HepG2 (cell line): ENCODE measurements around the gene GIMAP7. TPM values are rescaled to one million over a fixed set of nuclear protein-coding genes. Genes with fewer than 3 reads are reported as not detected.

Source experiments
- ATAC-seq: fragments of 200-7000 bp; cut with Tn5 transposase; 3 replicates; pipeline ENCODE4 v1.9.1; 2020; ENCODE audit warnings: mild to moderate bottlenecking, moderate library complexity
- BruUV-seq: library from RNA; stranded (reverse); fragments of 400-500 nt; replicated peaks from 2 replicates; lab custom pipeline; 2021; lab: Mats Ljungman, UMichigan
- CTCF ChIA-PET: fragments of 300-600 bp; formaldehyde crosslinking; extraction: SDS; loops from one replicate; lab custom pipeline; 2021; ENCODE audit warnings: low total read pairs, inconsistent platforms, low intra/inter-chr PET ratio; lab: Yijun Ruan, JAX
- POLR2A ChIA-PET: fragments of 350-600 bp; sonication (Branson Sonifier 250); formaldehyde crosslinking; loops from one replicate; lab custom pipeline; 2020; ENCODE audit warnings: antibody characterized with exemption, inconsistent platforms; lab: Yijun Ruan, JAX
- DNase-seq: peaks from one replicate; pipeline ENCODE4 v3.0.0-alpha.2; 2015; ENCODE audit warnings: low spot score
- FAIRE-seq: peaks from 3 replicates; lab custom pipeline; 2011; peaks lifted over from hg19 to GRCh38; lab: Jason Lieb, UNC
- H2AFZ ChIP-seq: one replicate; pipeline ENCODE4 v1.6.1; 2011; ENCODE audit warnings: low read length, inconsistent platforms
- H3K27ac ChIP-seq: fragments of 300-600 bp; 3 replicates; pipeline ENCODE4 v1.8.0; 2011; ENCODE audit warnings: mixed run types, mild to moderate bottlenecking, mixed read lengths, low read length, inconsistent platforms; ENCODE audit not compliant: insufficient read depth; ENCODE audit errors: extremely low read length
- H3K27me3 ChIP-seq, 2 experiments: fragments of 200-600 bp in 1 of 2; 2 replicates in 1 of 2; 3 replicates in 1 of 2; pipeline versions ENCODE4 v1.6.0 to v1.8.0; 2011; ENCODE audit warnings: low read length in 2 of 2, mild to moderate bottlenecking in 2 of 2, moderate library complexity in 2 of 2, inconsistent platforms in 1 of 2; ENCODE audit not compliant: insufficient read depth in 2 of 2, control insufficient read depth in 1 of 2
- H3K36me3 ChIP-seq, 2 experiments: fragments of 200-600 bp in 1 of 2; replicated peaks in 1 of 2; 2 replicates in 1 of 2; 3 replicates in 1 of 2; pipeline versions ENCODE4 v1.5.1 to v1.8.0; 2011; ENCODE audit warnings: low read length in 2 of 2, inconsistent platforms in 1 of 2; ENCODE audit not compliant: insufficient read depth in 2 of 2, control insufficient read depth in 1 of 2
- H3K4me1 ChIP-seq: 2 replicates; pipeline ENCODE4 v1.5.1; 2012; ENCODE audit warnings: low read length, inconsistent platforms; ENCODE audit not compliant: insufficient read depth
- H3K4me2 ChIP-seq: 2 replicates; pipeline ENCODE4 v1.6.0; 2011; ENCODE audit warnings: low read depth, low read length, inconsistent platforms
- H3K4me3 ChIP-seq, 3 experiments: fragments of 200-600 bp in 1 of 3; sonication (generic), shearing (Covaris generic) in 1 of 3; replicated peaks in 1 of 3; 2 replicates each; pipeline ENCODE4 v1.5.1; 2011 to 2016; ENCODE audit warnings: low read length in 3 of 3, inconsistent platforms in 2 of 3, low read depth in 2 of 3, mild to moderate bottlenecking in 2 of 3, control low read depth in 1 of 3, mixed read lengths in 1 of 3; ENCODE audit not compliant: insufficient read depth in 1 of 3
- H3K79me2 ChIP-seq: one replicate; pipeline ENCODE4 v1.6.1; 2011; ENCODE audit warnings: low read length, inconsistent platforms; ENCODE audit not compliant: insufficient read depth
- H3K9ac ChIP-seq: 2 replicates; pipeline ENCODE4 v1.6.0; 2011; ENCODE audit warnings: mild to moderate bottlenecking, low read depth, low read length, inconsistent platforms; ENCODE audit not compliant: insufficient read depth
- H3K9me3 ChIP-seq: 2 replicates; pipeline ENCODE4 v1.5.1; 2012; ENCODE audit warnings: mild to moderate bottlenecking, low read length
- H4K20me1 ChIP-seq: 2 replicates; pipeline ENCODE4 v1.6.0; 2011; ENCODE audit warnings: inconsistent platforms, mild to moderate bottlenecking, low read length, moderate library complexity; ENCODE audit not compliant: insufficient read depth
- GMEB1 ChIP-seq: sonication (generic); formaldehyde crosslinking; IDR thresholded peaks from 2 replicates; pipeline ENCODE4 v1.5.1; 2020; ENCODE audit warnings: missing genetic modification reagents, mild to moderate bottlenecking, borderline replicate concordance
- ISL2 ChIP-seq: sonication (generic); formaldehyde crosslinking; IDR thresholded peaks from 2 replicates; pipeline ENCODE4 v1.5.0; 2020; ENCODE audit warnings: missing genetic modification reagents
- MAFF ChIP-seq: IDR thresholded peaks from 2 replicates; pipeline ENCODE4 v1.6.1; 2011; ENCODE audit warnings: low read depth, low read length, improper control_type of control experiment
- PCBP2 ChIP-seq: fragments of 200-400 bp; formaldehyde crosslinking; optimal IDR thresholded peaks from 2 replicates; pipeline ENCODE3; 2018; ENCODE audit warnings: low read length, low read depth; ENCODE audit not compliant: poor library complexity, severe bottlenecking
- SMYD3 ChIP-seq: sonication (generic); formaldehyde crosslinking; IDR thresholded peaks from 2 replicates; pipeline ENCODE4 v1.8.1; 2023; ENCODE audit warnings: mild to moderate bottlenecking, missing genetic modification reagents
- ZBTB40 ChIP-seq, 2 experiments: fragments of 450-650 bp in 1 of 2; sonication (generic) in 1 of 2; formaldehyde crosslinking in 1 of 2; IDR thresholded peaks; 2 replicates each; pipeline versions ENCODE4 v1.6.1 to v1.8.0; 2016 to 2022; ENCODE audit warnings: antibody characterized with exemption in 1 of 2, mild to moderate bottlenecking in 1 of 2, missing genetic modification reagents in 1 of 2
- ZMYM3 ChIP-seq: sonication (generic); formaldehyde crosslinking; IDR thresholded peaks from 2 replicates; pipeline ENCODE4 v1.5.1; 2020; ENCODE audit warnings: mild to moderate bottlenecking, missing genetic modification reagents
- ZNF136 ChIP-seq: sonication (generic); formaldehyde crosslinking; IDR thresholded peaks from 2 replicates; pipeline ENCODE4 v1.8.1; 2022; ENCODE audit warnings: low read depth, mild to moderate bottlenecking, moderate library complexity, missing genetic modification reagents
- ZNF510 ChIP-seq: sonication (generic); formaldehyde crosslinking; IDR thresholded peaks from 2 replicates; pipeline ENCODE4 v1.4.0; 2020; ENCODE audit warnings: low read depth, mild to moderate bottlenecking, missing genetic modification reagents
- ZNF550 ChIP-seq: sonication (generic); formaldehyde crosslinking; IDR thresholded peaks from 2 replicates; pipeline ENCODE4 v1.4.0; 2020; ENCODE audit warnings: mild to moderate bottlenecking, missing genetic modification reagents, borderline replicate concordance
- ZNF746 ChIP-seq: sonication (generic); formaldehyde crosslinking; IDR thresholded peaks from 2 replicates; pipeline ENCODE4 v1.8.0; 2022; ENCODE audit warnings: mild to moderate bottlenecking, missing genetic modification reagents
- ZNF790 ChIP-seq: sonication (generic); formaldehyde crosslinking; IDR thresholded peaks from 2 replicates; pipeline ENCODE4 v1.8.0; 2022; ENCODE audit warnings: missing genetic modification reagents, mild to moderate bottlenecking, borderline replicate concordance
- ZNF792 ChIP-seq: IDR thresholded peaks from 2 replicates; pipeline ENCODE4 v1.6.1; 2016
- ZNF850 ChIP-seq: sonication (generic); formaldehyde crosslinking; conservative IDR thresholded peaks from 2 replicates; pipeline ENCODE4 v1.9.0; 2021; ENCODE audit warnings: mild to moderate bottlenecking, missing genetic modification reagents
- in situ Hi-C: cut with HindIII; loops from 2 replicates; pipeline ENCODE4 v1.10.0; 2017; ENCODE audit warnings: low pct_unique_long_range_greater_than_20kb; ENCODE audit not compliant: extremely low pct_ligation_motif_present
- intact Hi-C: fragments of 100-400 bp; cut with micrococcal nuclease; formaldehyde crosslinking; loops from one replicate; pipeline ENCODE4 v1.10.0; 2022; ENCODE audit not compliant: unreplicated experiment
- polyA plus RNA-seq, 8 experiments: library from polyadenylated mRNA; depleted of rRNA in 3 of 8; stranded (reverse) in 7 of 8; unstranded in 1 of 8; fragments of >200 nt; fragmentation: Illumina TruSeq in 4 of 8; extraction: Trizol in 4 of 8; gene quantifications; 2 replicates each; pipeline versions ENCODE4 v1.2.1 to v1.2.3, GENCODE V29; 2011 to 2016; ENCODE audit warnings: low read depth in 4 of 8, missing spikeins in 1 of 8, mixed read lengths in 1 of 8; ENCODE audit not compliant: insufficient read depth in 1 of 8
- total RNA-seq, 5 experiments: library from RNA; depleted of rRNA; stranded (reverse); fragments of >200 nt; fragmentation: Illumina TruSeq; extraction: Trizol; gene quantifications; 2 replicates each; pipeline ENCODE4 v1.2.3, GENCODE V29; 2016; ENCODE audit warnings: low read depth in 1 of 5

Gene GIMAP7
- total and polyA plus RNA-seq, 2 of the 13 experiments (the other 11 are each of a cell fraction or from before 2014, with no cell fraction given) = not detected

- ATAC-seq = no peak
- POLR2A ChIA-PET = no interaction called here
Observed at GRCh38 chr7:150502519-150502918, 12.2 kb upstream of the GIMAP7 start.

More at GRCh38 chr7:150502519-150502918, 12.2 kb upstream of the GIMAP7 start:
- in situ Hi-C loops = no loop called here
- no peak overlapping the region for H2AFZ ChIP-seq
- H3K9me3 ChIP-seq = no peaks in the 10 kb centered on the region
- CTCF ChIA-PET = no interaction called here
- no peak overlapping the region for H3K4me2 ChIP-seq
- intact Hi-C loops = no loop called here
- FAIRE-seq (no peak), DNase-seq (no peak)
- no peaks in the 10 kb centered on the region for H3K4me1 ChIP-seq
- H3K9ac ChIP-seq = no peak overlapping the region
- H3K36me3 ChIP-seq = no peaks in the 10 kb centered on the region
- H4K20me1 ChIP-seq = no peaks in the 10 kb centered on the region
- 0 out of 5 replicates have a peak, but pooled peaks cover 0 to 5% of the 10 kb centered on the region in 2 experiments for H3K27me3 ChIP-seq
- H3K79me2 ChIP-seq = no peaks in the 10 kb centered on the region
- no peak for TF ChIP-seq ZNF510
- no peak for TF ChIP-seq ZNF790
- no peak for TF ChIP-seq PCBP2
- no peak for TF ChIP-seq ZNF746 (CRISPR knock-in tag)
- no peak for TF ChIP-seq GMEB1 (CRISPR knock-in tag)
- no peak for TF ChIP-seq ZNF550 (CRISPR knock-in tag)
- no peak for TF ChIP-seq ZNF792
- no peak for TF ChIP-seq ZBTB40 (IDR thresholded peaks at IDR 0.05)
- TF ChIP-seq ZBTB40 (CRISPR knock-in tag; IDR thresholded peaks at IDR 0.05) = no peak
- TF ChIP-seq MAFF = no peak
- TF ChIP-seq ISL2 (CRISPR knock-in tag) = no peak
- TF ChIP-seq SMYD3 (CRISPR knock-in tag) = no peak
- TF ChIP-seq ZMYM3 (CRISPR knock-in tag) = no peak
- TF ChIP-seq ZNF136 (CRISPR knock-in tag) = no peak
- no peak for TF ChIP-seq ZNF850
- no peak overlapping the region for H3K27ac ChIP-seq
- no peak overlapping the region for H3K4me3 ChIP-seq
- BruUV-seq = no TSS peak
